ENCODE results near the gene HESX1. TPM values are rescaled to one million over a fixed set of nuclear protein-coding genes. Genes with fewer than 3 reads are reported as not detected.

Gene HESX1
- total and polyA plus RNA-seq, 2 of the 13 experiments (the other 11 are each of a cell fraction or from before 2014, with no cell fraction given) = 0.57 to 0.75 TPM

DNA sequence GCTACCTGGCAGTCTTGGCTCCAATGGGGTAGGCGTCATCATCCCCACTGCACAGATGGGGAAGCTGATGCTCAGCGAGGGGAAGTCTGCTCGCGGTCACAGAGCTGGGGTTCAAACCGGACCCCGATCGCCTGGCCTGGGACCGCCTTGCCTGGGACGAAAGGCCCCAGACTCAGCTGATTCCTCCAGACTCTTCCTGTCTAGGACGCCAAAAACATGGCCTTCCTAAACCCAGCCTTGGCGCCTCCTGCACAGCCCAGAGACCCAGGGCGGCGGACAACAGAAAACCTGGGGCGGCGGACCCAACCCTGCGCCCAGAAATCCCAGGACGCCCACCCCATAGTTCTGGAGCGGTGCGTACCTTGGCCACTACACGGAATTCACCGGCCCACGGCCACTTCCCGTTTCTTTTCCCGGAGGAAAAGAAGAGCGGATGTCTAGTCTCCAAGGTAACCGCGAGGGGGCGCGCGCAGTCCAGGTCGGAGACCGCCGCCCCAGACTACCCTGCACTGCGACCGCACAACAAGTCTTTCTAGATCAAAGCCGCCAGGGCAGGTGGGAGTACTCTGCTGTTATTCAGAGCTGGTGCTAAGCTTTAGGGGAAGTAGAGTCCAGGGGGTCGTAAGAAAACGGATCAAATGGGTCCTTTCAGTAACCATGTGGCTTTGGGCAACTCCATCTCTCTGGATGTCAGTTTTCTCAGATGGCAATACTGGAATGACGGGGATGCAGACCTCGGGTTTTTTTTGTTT lies 29.7 kb downstream of the HESX1 start (continued):
- TF ChIP-seq, protein P1, sequence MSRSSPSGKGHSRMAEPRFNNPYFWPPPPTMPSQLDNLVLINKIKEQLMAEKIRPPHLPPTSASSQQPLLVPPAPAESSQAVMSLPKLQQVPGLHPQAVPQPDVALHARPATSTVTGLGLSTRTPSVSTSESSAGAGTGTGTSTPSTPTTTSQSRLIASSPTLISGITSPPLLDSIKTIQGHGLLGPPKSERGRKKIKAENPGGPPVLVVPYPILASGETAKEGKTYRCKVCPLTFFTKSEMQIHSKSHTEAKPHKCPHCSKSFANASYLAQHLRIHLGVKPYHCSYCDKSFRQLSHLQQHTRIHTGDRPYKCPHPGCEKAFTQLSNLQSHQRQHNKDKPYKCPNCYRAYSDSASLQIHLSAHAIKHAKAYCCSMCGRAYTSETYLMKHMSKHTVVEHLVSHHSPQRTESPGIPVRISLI (CRISPR knock-in tag; IDR thresholded peaks at IDR 0.05; ENCODE audit: borderline replicate concordance) = no peak
- TF ChIP-seq ZNF44 (CRISPR knock-in tag; IDR thresholded peaks at IDR 0.05) (no peak), ZBTB1 (CRISPR knock-in tag; IDR thresholded peaks at IDR 0.05; ENCODE audit: borderline replicate concordance) (no peak), ZNF17 (CRISPR knock-in tag; IDR thresholded peaks at IDR 0.05) (no peak), ZNF782 (CRISPR knock-in tag; IDR thresholded peaks at IDR 0.05; ENCODE audit: borderline replicate concordance) (no peak), HOXA3 (CRISPR knock-in tag; IDR thresholded peaks at IDR 0.05) (peak; percentile 41; the same call in 1 of the 2 replicates), ZNF574 (CRISPR knock-in tag; IDR thresholded peaks at IDR 0.05) (0 out of 2 replicates have a peak, but pooled peaks have one; percentile 15), GLI4 (CRISPR knock-in tag; IDR thresholded peaks at IDR 0.05; ENCODE audit: borderline replicate concordance) (no peak), STAG1 (CRISPR knock-in tag; IDR thresholded peaks at IDR 0.05) (peak; percentile 91), HOXD1 (CRISPR knock-in tag; IDR thresholded peaks at IDR 0.05) (no peak), KDM5B (CRISPR knock-in tag; IDR thresholded peaks at IDR 0.05; ENCODE audit: borderline replicate concordance) (no peak; the same call in 1 of the 2 replicates), ZFP90 (CRISPR knock-in tag; IDR thresholded peaks at IDR 0.05; ENCODE audit: borderline replicate concordance) (no peak), MEIS2 (CRISPR knock-in tag; IDR thresholded peaks at IDR 0.05) (0 out of 2 replicates have a peak, but pooled peaks have one; percentile 14), RAD21 (CRISPR knock-in tag; IDR thresholded peaks at IDR 0.05) (peak; percentile 81), SP140L (CRISPR knock-in tag; IDR thresholded peaks at IDR 0.05; ENCODE audit: borderline replicate concordance) (0 out of 2 replicates have a peak, but pooled peaks have one; percentile 39), ONECUT2 (CRISPR knock-in tag; IDR thresholded peaks at IDR 0.05) (no peak), HNF4A (CRISPR knock-in tag; IDR thresholded peaks at IDR 0.05) (no peak), GLMP (CRISPR knock-in tag; IDR thresholded peaks at IDR 0.05; ENCODE audit: borderline replicate concordance) (no peak), YY1 (IDR thresholded peaks at IDR 0.05; ENCODE audit: insufficient read depth, insufficient replicate concordance, low read depth, low read length) (peak; percentile 65), ZNF30 (CRISPR knock-in tag; IDR thresholded peaks at IDR 0.05) (no peak)
- TF ChIP-seq, protein P2, sequence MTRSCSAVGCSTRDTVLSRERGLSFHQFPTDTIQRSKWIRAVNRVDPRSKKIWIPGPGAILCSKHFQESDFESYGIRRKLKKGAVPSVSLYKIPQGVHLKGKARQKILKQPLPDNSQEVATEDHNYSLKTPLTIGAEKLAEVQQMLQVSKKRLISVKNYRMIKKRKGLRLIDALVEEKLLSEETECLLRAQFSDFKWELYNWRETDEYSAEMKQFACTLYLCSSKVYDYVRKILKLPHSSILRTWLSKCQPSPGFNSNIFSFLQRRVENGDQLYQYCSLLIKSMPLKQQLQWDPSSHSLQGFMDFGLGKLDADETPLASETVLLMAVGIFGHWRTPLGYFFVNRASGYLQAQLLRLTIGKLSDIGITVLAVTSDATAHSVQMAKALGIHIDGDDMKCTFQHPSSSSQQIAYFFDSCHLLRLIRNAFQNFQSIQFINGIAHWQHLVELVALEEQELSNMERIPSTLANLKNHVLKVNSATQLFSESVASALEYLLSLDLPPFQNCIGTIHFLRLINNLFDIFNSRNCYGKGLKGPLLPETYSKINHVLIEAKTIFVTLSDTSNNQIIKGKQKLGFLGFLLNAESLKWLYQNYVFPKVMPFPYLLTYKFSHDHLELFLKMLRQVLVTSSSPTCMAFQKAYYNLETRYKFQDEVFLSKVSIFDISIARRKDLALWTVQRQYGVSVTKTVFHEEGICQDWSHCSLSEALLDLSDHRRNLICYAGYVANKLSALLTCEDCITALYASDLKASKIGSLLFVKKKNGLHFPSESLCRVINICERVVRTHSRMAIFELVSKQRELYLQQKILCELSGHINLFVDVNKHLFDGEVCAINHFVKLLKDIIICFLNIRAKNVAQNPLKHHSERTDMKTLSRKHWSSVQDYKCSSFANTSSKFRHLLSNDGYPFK (CRISPR knock-in tag; IDR thresholded peaks at IDR 0.05; ENCODE audit: borderline replicate concordance) = peak; percentile 28; the same call in 1 of the 2 replicates
